NB4 (cell line): ENCODE measurements around the gene SLC25A48.

ENCODE experiments used
- DNase-seq: peaks from one replicate; pipeline ENCODE4 v3.0.0; 2010; ENCODE audit warnings: low read depth
- H3K4me3 ChIP-seq: one replicate; pipeline ENCODE4 v1.5.1; 2011; ENCODE audit warnings: mild to moderate bottlenecking, low read depth, low read length, moderate library complexity
- CTCF ChIP-seq: IDR thresholded peaks from one replicate; pipeline ENCODE4 v1.5.1; 2012; ENCODE audit warnings: low read depth, low read length
- MAX ChIP-seq: IDR thresholded peaks from 2 replicates; pipeline ENCODE4 v1.6.1; 2011; ENCODE audit warnings: low read depth, low read length
- MYC ChIP-seq: IDR thresholded peaks from 2 replicates; pipeline ENCODE4 v1.6.1; 2011; ENCODE audit warnings: low read depth, low read length
- POLR2A ChIP-seq: IDR thresholded peaks from 2 replicates; pipeline ENCODE4 v1.6.1; 2011; ENCODE audit warnings: mild to moderate bottlenecking; ENCODE audit not compliant: insufficient read length; ENCODE audit errors: extremely low read depth

Gene SLC25A48

GRCh38 chr5:135880278-135880677, 45.8 kb downstream of the SLC25A48 start:
- TF ChIP-seq CTCF, result peak; percentile 55
- TF ChIP-seq POLR2A, result no peak
- no peak overlapping the region for H3K4me3 ChIP-seq
- peak; percentile 39 for DNase-seq

- H3K4me3 ChIP-seq, result no peak overlapping the region
- TF ChIP-seq MAX (no peak), POLR2A (no peak), CTCF (no peak), MYC (no peak)
- no peak for DNase-seq
Observed at GRCh38 chr5:135880801-135881200, 46.3 kb downstream of the SLC25A48 start.

- no peak for TF ChIP-seq POLR2A
- no peak for TF ChIP-seq CTCF
- TF ChIP-seq MYC, result no peak
- no peak for TF ChIP-seq MAX
- DNase-seq, result no peak
- no peak overlapping the region for H3K4me3 ChIP-seq
Observed at GRCh38 chr5:135881244-135881643, 46.8 kb downstream of the SLC25A48 start.

GRCh38 chr5:135881819-135882218, 47.4 kb downstream of the SLC25A48 start:
- H3K4me3 ChIP-seq, result no peak overlapping the region
- TF ChIP-seq MAX (no peak), MYC (no peak), CTCF (no peak), POLR2A (no peak)
- DNase-seq, result no peak

GRCh38 chr5:135883026-135883425, 48.6 kb downstream of the SLC25A48 start:
- TF ChIP-seq MYC (no peak), MAX (no peak), CTCF (no peak), POLR2A (no peak)
- no peak for DNase-seq
- no peak overlapping the region for H3K4me3 ChIP-seq

GRCh38 chr5:135883441-135883840, 49.0 kb downstream of the SLC25A48 start:
- peak; percentile 12 for DNase-seq
- TF ChIP-seq POLR2A, result no peak
- TF ChIP-seq CTCF, result peak; percentile 62
- H3K4me3 ChIP-seq, result no peak overlapping the region
